Right lobe of liver (tissue), 6 donors: ENCODE data around the gene RNMT. TPM values are rescaled to one million over a fixed set of nuclear protein-coding genes. Genes with fewer than 3 reads are reported as not detected.

Experiments used
- ATAC-seq, 4 donors: fragments of 200-7000 bp; cut with Tn5 transposase; one replicate each; pipeline ENCODE4 v1.9.1; 2020; ENCODE audit warnings: mild to moderate bottlenecking in 4 of 4, moderate library complexity in 4 of 4
- DNase-seq, 3 donors: peaks; one replicate each; pipeline ENCODE4 v3.0.0-alpha.2; 2020
- H3K27ac ChIP-seq, 3 donors: fragments of 200-600 bp; one replicate each; pipeline ENCODE4 v1.8.0; 2022
- H3K27me3 ChIP-seq, 2 donors: fragments of 200-600 bp; one replicate each; pipeline ENCODE4 v1.8.0; 2022
- H3K36me3 ChIP-seq, 4 donors: fragments of 200-600 bp; sonication (generic) in 1 of 4; one replicate each; pipeline versions ENCODE4 v1.5.1 to v1.8.0; 2017 to 2022; ENCODE audit warnings: control low read depth in 1 of 4
- H3K4me1 ChIP-seq, 4 donors: fragments of 200-600 bp; sonication (generic) in 1 of 4; one replicate each; pipeline versions ENCODE4 v1.5.1 to v1.8.0; 2017 to 2022; ENCODE audit warnings: control low read depth in 1 of 4
- H3K4me3 ChIP-seq, 3 donors: fragments of 200-600 bp; one replicate each; pipeline ENCODE4 v1.8.0; 2022
- H3K9me3 ChIP-seq, 4 donors: fragments of 200-600 bp; sonication (generic) in 1 of 4; one replicate each; pipeline versions ENCODE4 v1.5.1 to v1.8.0; 2017 to 2022; ENCODE audit warnings: control low read depth in 1 of 4
- POLR2A ChIP-seq: fragments of 450-650 bp; IDR thresholded peaks from one replicate; pipeline ENCODE4 v1.6.1; 2017; ENCODE audit warnings: antibody characterized with exemption, mild to moderate bottlenecking
- WGBS: methylation state at CpG from one replicate; pipeline ENCODE4 v1.1.6; 2018; ENCODE audit warnings: low coverage, low lambda C conversion rate; ENCODE audit not compliant: insufficient coverage; ENCODE audit errors: missing lambda C conversion rate; 5-methylcytosine and 5-hydroxymethylcytosine counted together
- intact Hi-C, 2 donors: fragments of 100-400 bp; cut with DNase I; formaldehyde crosslinking; loops; one replicate each; pipeline versions ENCODE4 v1.11.2 to v1.14.1; 2022
- total RNA-seq, 6 experiments: library from RNA; depleted of rRNA in 2 of 6; stranded (reverse); fragments of >200 nt in 2 of 6; fragmentation: NEBNext Ultra II Directional in 3 of 6; extraction: Animal tissue kit (Norgen Biotek cat#: 25700) in 3 of 6; gene quantifications; one replicate each; pipeline versions ENCODE4 v1.1.0 to v1.2.4, GENCODE V29; 2016 to 2023
- TF ChIP-seq, protein P1 (sequence below), 4 donors: fragments of 200-600 bp in 3 of 4; fragments of 450-650 bp in 1 of 4; IDR thresholded peaks; one replicate each; pipeline versions ENCODE4 v1.5.1 to v1.8.0; 2016 to 2022; ENCODE audit warnings: antibody characterized with exemption in 4 of 4, mild to moderate bottlenecking in 2 of 4
- donor health status: DM: no; HTN: yes; CAD: no.
- donor health status: DM: no; HTN: no; CAD: no.
- donor health status: DM: no; HTN: no; CAD: no.
- donor health status: DM: no; HTN: yes; CAD: no.
- donor health status: DM: no; HTN: yes; CAD: no.

Gene RNMT
- total RNA-seq, 6 experiments from 2014 or later, result 7.4 to 20.4 (median 9.0) TPM

GRCh38 chr18:13758622-13759021, 32.1 kb downstream of the RNMT start:
- no peak for DNase-seq
- 91% methylated on average over 1 of the region's 1 CpG for WGBS

DNA sequence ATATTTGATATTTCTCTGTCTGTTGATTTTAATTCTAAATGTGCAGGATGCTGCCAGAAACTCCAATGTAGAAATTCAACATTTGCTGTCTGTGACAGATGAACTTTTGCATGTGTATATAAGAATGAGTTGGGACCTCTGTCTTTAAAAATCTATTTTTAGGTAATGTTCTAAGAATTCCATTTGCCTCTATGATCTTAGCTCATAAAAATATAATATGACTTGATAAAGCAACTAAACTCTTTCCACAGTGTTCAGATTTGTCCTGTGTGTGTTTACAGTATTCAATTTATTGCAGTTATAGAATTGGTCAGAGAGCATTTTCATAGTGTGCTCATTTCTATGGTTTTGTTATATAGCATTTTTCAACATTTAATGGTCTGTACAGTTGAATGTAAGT, 33.6 kb downstream of the RNMT start:
- no peaks in the 10 kb centered on the region for H3K9me3 ChIP-seq
- H3K27me3 ChIP-seq, result no peaks in the 10 kb centered on the region
- TF ChIP-seq, protein P1, sequence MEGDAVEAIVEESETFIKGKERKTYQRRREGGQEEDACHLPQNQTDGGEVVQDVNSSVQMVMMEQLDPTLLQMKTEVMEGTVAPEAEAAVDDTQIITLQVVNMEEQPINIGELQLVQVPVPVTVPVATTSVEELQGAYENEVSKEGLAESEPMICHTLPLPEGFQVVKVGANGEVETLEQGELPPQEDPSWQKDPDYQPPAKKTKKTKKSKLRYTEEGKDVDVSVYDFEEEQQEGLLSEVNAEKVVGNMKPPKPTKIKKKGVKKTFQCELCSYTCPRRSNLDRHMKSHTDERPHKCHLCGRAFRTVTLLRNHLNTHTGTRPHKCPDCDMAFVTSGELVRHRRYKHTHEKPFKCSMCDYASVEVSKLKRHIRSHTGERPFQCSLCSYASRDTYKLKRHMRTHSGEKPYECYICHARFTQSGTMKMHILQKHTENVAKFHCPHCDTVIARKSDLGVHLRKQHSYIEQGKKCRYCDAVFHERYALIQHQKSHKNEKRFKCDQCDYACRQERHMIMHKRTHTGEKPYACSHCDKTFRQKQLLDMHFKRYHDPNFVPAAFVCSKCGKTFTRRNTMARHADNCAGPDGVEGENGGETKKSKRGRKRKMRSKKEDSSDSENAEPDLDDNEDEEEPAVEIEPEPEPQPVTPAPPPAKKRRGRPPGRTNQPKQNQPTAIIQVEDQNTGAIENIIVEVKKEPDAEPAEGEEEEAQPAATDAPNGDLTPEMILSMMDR (IDR thresholded peaks at IDR 0.05), result no peak
- no peak for TF ChIP-seq POLR2A
- no peak for DNase-seq
- intact Hi-C loops, result no loop called here
- H3K4me3 ChIP-seq, result no peak overlapping the region
- ATAC-seq, result no peak
- peaks cover 0 to 6% (median 2%) of the 10 kb centered on the region in 4 donors for H3K4me1 ChIP-seq
- H3K27ac ChIP-seq, result no peak overlapping the region
- H3K36me3 ChIP-seq, result peaks cover 0 to 14% (median 0%) of the 10 kb centered on the region in 4 donors

More at GRCh38 chr18:13758622-13759021, 32.1 kb downstream of the RNMT start:
- intact Hi-C loops, result no loop called here
- ATAC-seq, result no peak
- Histone ChIP-seq H3K27ac (no peak overlapping the region), H3K36me3 (peaks cover 0 to 14% (median 0%) of the 10 kb centered on the region in 4 donors), H3K9me3 (no peaks in the 10 kb centered on the region), H3K4me1 (peaks cover 0 to 6% (median 2%) of the 10 kb centered on the region in 4 donors), H3K27me3 (no peaks in the 10 kb centered on the region), H3K4me3 (no peak overlapping the region)
- TF ChIP-seq, protein P1 (IDR thresholded peaks at IDR 0.05), result no peak
- no peak for TF ChIP-seq POLR2A

DNA sequence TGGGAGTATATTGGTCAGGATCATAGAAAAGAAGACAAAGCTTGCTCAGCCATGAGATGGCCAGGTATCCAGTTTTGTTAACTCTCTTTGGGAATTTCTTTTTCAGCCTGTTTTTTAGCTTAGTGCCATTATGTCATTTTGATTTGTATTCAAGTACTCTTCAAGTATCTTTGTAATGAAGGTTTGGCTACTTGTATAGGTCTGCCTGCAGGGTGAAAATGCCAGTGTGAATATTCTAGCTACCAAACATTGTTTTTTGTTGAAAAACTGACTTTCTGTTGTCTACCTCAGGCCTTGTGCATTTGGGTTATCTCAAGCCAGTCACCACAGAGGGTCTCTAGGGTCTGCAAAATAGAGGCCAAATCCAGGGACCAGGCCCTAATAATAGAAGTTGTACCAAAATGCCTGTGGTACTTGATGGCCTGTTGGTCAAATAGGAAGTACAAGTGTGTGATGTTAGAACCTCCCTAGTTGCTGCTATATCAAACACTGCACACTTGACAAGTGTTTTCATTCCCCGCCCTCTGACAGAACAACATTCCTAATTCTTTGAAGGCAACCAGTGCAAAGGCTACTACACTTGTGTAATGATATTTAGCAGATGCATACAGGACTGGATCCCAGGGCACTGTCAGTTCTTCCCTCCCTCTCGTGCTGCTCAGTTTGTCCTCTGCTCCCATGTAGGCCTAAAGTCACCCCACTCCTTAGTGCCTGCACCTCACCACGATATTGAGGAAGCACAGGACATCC, 36.4 kb downstream of the RNMT start:
- no peaks in the 10 kb centered on the region for H3K27me3 ChIP-seq
- H3K9me3 ChIP-seq, result no peaks in the 10 kb centered on the region
- 90% methylated on average over 3 of the region's 3 CpGs for WGBS
- no peak overlapping the region for H3K27ac ChIP-seq
- no peaks in the 10 kb centered on the region for H3K4me1 ChIP-seq
- no peak for ATAC-seq
- intact Hi-C loops, result no loop called here
- peaks cover 0 to 14% (median 0%) of the 10 kb centered on the region in 4 donors for H3K36me3 ChIP-seq
- DNase-seq, result no peak
- no peak overlapping the region for H3K4me3 ChIP-seq
- TF ChIP-seq, protein P1 (IDR thresholded peaks at IDR 0.05), result no peak
- TF ChIP-seq POLR2A, result no peak

DNA sequence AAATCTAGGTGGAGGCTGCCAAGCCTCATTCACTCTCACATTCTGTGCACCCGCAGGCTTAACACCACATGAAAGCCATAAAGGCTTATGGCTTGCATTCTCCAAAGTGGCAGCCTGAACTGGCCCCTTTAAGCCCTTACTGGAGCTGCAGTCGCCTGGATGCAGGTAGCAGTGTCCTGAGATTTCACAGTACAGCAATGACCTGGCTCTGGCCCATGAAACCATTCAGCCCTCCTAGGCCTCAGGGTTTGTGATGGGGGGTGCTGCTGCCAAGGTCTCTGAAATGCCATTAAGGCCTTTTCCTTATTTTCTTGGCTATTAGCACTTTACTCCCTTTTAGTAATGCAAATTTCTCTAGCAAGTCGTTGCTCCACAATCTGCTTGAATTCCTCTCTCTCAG, 48.6 kb downstream of the RNMT start:
- no peaks in the 10 kb centered on the region for H3K9me3 ChIP-seq
- DNase-seq (no peak), ATAC-seq (no peak)
- H3K27me3 ChIP-seq, result no peaks in the 10 kb centered on the region
- TF ChIP-seq, protein P1 (IDR thresholded peaks at IDR 0.05), result no peak
- TF ChIP-seq POLR2A, result no peak
- H3K4me1 ChIP-seq, result no peaks in the 10 kb centered on the region
- H3K4me3 ChIP-seq, result no peak overlapping the region
- intact Hi-C loops, result no loop called here
- WGBS, result 69% methylated on average over 2 of the region's 3 CpGs
- no peaks in the 10 kb centered on the region for H3K36me3 ChIP-seq
- H3K27ac ChIP-seq, result no peak overlapping the region
